ENCODE measurements around the gene UGDH. TPM values are rescaled to one million over a fixed set of nuclear protein-coding genes. Genes with fewer than 3 reads are reported as not detected.

UGDH gene
- total RNA-seq, 1 donor from 2014 or later: 110 TPM

- no peak overlapping the region for H3K27ac Mint-ChIP-seq (ENCODE audit: unreplicated experiment)
These were observed 41.6 kb upstream of the UGDH start for GRCh38 chr4:39568805-39569204.

GRCh38 chr4:39565878-39566600, 38.8 kb upstream of the UGDH start:
- no peak for DNase-seq (ENCODE audit: low read depth, low spot score)
- Mint-ChIP-seq H3K4me3 (no peak overlapping the region), H3K27me3 (ENCODE audit: low read depth) (no peaks in the 10 kb centered on the region), H3K4me1 (no peaks in the 10 kb centered on the region), H3K36me3 (ENCODE audit: low read depth) (peaks cover 10% of the 10 kb centered on the region), H3K27ac (ENCODE audit: unreplicated experiment) (no peak overlapping the region), H3K9me3 (peaks cover 8% of the 10 kb centered on the region)
- TF ChIP-seq CTCF (conservative IDR thresholded peaks at IDR 0.05): no peak

More at GRCh38 chr4:39568805-39569204, 41.6 kb upstream of the UGDH start:
- no peak for TF ChIP-seq CTCF (conservative IDR thresholded peaks at IDR 0.05)
- Mint-ChIP-seq H3K4me3 (no peak overlapping the region), H3K4me1 (no peaks in the 10 kb centered on the region), H3K36me3 (ENCODE audit: low read depth) (peaks cover 10% of the 10 kb centered on the region), H3K27me3 (ENCODE audit: low read depth) (no peaks in the 10 kb centered on the region), H3K9me3 (peaks cover 8% of the 10 kb centered on the region)
- no peak for DNase-seq (ENCODE audit: low read depth, low spot score)

- no peak for DNase-seq (ENCODE audit: low read depth, low spot score)
- Mint-ChIP-seq H3K9me3 (peaks cover 8% of the 10 kb centered on the region), H3K4me3 (no peak overlapping the region), H3K27ac (ENCODE audit: unreplicated experiment) (no peak overlapping the region), H3K4me1 (peaks cover 19% of the 10 kb centered on the region), H3K36me3 (ENCODE audit: low read depth) (peaks cover 10% of the 10 kb centered on the region), H3K27me3 (ENCODE audit: low read depth) (no peaks in the 10 kb centered on the region)
- TF ChIP-seq CTCF (conservative IDR thresholded peaks at IDR 0.05): no peak
These were observed 36.2 kb upstream of the UGDH start for GRCh38 chr4:39563346-39563847.

GRCh38 chr4:39562792-39563191, 35.6 kb upstream of the UGDH start:
- Mint-ChIP-seq H3K27ac (ENCODE audit: unreplicated experiment) (no peak overlapping the region), H3K27me3 (ENCODE audit: low read depth) (no peaks in the 10 kb centered on the region), H3K36me3 (ENCODE audit: low read depth) (peaks cover 10% of the 10 kb centered on the region), H3K9me3 (peaks cover 8% of the 10 kb centered on the region), H3K4me1 (peaks cover 24% of the 10 kb centered on the region), H3K4me3 (no peak overlapping the region)
- TF ChIP-seq CTCF (conservative IDR thresholded peaks at IDR 0.05): no peak
- no peak for DNase-seq (ENCODE audit: low read depth, low spot score)

GRCh38 chr4:39559626-39560025, 32.4 kb upstream of the UGDH start:
- H3K4me1 Mint-ChIP-seq: peaks cover 24% of the 10 kb centered on the region
- peaks cover 1% of the 10 kb centered on the region for H3K9me3 Mint-ChIP-seq
- peaks cover 2% of the 10 kb centered on the region for H3K36me3 Mint-ChIP-seq (ENCODE audit: low read depth)
- TF ChIP-seq CTCF (conservative IDR thresholded peaks at IDR 0.05): no peak
- H3K27me3 Mint-ChIP-seq (ENCODE audit: low read depth): no peaks in the 10 kb centered on the region
- DNase-seq (ENCODE audit: low read depth, low spot score): no peak
- H3K27ac Mint-ChIP-seq (ENCODE audit: unreplicated experiment): no peak overlapping the region
- H3K4me3 Mint-ChIP-seq: no peak overlapping the region

Data from neural crest cell (in vitro differentiated cells).